NCI-H2081 (cell line): ENCODE results near the gene ZNF423.

ENCODE experiments used
- DNase-seq, 2 experiments: peaks; one replicate each; lab custom pipeline; 2025; lab: John Stamatoyannopoulos, UW

Gene ZNF423

DNA sequence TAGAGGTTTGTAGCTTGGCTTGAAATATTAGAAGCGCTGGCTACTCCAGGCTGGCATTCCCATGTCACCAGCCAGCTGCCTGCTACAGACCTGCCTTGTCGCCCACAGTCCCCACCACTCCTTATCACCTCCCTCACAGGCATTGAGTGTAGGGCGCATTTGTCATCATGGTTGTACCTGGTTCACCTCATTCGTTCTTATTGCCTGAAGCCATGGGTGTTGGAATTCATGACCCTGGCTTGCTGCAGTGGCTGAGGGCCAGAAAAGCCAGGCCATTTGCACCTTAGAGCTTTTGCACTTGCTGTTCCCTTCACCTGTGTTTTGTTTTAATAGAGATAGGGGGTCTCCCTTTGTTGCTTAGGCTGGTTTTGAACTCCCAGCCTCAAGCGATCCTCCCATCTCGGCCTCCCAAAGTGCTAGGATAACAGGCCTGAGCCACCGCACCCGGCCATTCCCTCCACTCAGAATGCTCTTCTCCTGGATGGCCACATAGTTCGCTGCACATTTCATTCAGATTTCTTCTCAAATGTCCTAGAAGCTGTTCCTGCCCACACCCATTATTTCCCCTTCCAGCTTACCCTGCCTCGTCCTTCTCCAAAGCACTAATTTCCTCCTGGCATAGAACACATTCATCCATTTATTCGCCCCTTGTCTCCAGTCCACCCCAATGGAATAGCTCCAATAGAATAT is 384.7 kb downstream of the ZNF423 start:
- no peak for DNase-seq

DNA sequence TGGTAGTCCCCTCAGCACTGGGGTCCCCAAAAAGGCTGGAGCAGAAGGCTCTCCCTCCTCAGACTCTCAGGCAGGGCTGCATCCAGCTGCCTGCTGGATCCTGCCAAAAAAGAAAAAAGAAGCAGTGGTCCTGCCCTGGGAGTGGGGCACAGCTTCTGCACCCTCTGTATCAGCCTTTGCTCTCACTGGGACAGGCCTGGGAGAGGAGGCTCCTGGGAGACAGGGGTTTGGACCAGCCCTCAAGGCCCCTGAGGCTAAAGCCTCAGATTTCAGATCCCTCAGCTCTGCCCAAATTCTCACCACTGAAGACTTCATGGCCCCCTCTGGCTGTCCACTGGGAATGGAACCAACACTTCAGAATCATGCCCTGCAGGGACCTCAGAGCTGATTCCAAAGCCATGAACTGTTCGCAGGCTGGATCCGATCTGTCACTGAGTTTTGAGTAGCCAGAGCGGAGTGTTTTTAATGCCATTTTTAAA is 385.4 kb downstream of the ZNF423 start:
- no peak for DNase-seq

DNA sequence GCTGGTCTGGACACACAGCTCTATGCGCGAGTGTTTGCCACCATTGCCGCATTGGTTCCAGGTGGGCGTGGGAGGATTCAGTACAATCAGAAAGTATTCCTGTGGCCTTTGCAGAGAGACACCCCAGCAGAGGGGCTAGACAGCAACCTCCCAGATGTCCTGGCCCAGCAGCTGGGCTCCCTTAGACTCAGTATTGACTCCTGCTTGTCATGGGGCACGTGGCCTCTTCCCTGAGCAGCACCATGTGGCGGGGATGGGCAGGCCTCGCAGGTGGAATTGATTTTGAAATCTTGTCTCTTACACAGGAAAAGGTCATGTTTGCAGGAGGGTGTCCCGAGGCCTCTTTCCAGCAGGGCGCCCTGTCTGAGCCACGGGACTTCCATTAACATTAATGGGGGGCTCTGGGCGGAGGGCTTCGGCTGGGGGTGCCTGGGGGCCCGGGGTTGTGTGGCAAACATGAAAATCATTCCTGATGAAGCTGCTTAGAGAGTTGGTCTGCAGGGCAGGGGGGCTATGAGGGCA is 385.9 kb downstream of the ZNF423 start:
- no peak for DNase-seq

DNA sequence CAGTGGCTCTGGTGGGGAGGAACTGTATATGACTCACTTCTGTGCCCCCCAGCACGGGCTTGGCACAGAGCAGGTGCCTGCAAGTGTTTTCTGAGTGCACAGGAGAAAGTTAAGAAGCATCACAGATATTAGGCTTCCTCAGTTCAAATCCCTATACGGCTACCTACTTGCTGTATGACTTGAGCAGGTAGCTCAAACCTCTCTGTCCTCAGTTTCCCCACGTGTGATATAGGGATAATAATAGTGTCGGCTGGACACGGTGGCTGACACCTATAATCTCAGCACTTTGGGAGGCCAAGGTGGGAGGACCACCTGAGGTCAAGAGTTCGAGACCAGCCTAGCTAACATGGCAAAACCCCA is 386.6 kb downstream of the ZNF423 start:
- no peak for DNase-seq

DNA sequence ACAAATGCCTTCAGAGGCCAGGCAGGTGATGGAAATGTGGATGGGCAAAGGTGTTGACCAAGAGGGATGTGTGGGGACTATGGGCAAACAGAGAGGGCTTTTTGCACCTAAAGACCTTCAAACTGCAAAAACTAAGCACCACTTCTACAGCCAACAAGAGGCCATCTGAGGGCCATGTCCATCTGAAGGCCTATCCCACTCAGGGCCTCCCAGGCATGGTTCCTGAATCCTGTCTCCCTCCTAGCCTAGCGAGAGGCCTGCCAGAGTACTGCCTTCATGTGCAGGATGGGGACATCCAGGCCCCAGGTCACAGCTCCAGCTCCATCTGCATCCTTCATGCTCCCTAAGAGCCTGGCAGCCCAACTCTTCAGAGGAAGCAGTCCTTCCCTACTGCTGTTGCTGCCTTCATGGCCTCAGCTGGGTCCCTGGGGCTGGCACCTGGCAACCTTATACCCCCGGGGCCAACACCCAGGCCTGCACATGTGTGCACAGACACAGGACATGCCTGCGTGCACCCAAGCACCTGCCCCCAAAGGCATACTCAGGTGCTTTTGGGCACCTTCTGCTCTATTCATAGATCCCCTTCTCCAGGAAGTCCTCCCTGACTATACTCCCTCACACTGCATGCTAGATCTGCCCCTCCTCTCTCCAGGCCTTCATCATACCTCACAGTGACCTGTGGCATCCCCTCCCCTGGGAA is 387.2 kb downstream of the ZNF423 start:
- DNase-seq, result no peak

DNA sequence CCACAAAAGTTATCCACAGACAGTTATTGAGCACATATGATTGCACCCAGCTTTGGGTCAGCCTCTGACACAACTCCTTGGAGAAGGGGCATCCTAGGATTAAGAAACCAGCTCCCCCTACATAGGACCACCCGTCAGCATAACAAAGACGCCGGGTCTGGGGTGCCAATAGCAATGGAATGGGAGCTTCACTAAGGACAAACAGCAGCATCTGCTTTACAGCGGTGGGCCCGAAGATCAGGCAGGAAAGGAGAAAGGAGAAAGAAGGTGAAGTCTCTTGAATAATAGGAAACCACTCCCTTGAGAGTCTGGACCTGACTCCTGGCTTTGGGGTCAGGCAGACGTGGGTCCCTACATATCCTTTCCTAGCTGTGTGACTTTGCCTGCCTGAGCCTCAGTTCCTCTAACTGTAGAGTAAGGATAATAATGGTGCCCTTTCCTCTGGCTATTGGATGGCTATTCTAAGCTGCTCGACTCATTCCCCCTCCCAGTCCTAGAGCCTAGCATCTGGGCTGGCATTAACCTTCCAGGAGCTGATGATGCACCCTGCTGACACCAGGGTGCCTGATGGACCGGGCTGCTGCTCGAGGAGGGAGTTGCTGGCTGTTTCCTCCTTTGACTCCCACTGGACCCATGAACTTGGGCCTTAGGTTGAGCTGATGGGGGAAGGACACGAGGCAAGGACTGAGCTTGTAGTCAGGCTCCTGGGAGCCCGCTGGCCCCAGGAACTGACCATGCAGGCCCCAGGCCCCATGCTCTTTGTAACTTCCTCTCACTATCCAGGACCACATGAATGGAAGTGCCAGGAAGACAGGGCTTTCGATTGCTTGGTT is 388.2 kb downstream of the ZNF423 start:
- DNase-seq, result no peak

DNA sequence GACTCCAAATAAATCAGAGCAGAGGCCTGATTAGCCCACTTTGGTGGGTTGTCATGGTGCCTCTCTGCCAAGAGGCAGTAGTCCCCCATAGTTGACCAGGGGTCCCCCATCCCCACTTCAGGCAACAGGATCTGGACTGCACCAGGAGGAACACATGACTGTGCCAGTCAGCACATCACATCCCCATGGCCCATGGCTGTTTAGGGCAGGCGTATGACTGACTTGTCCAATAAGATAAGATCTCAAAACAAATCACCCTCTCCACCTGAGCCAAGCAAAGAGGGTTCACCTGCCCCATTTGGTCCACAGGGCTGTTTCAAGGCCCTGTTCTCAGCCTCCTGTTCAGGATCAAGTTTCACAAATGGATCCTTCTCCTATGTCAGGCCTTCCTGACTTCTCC is 389.0 kb downstream of the ZNF423 start:
- DNase-seq, result no peak

DNA sequence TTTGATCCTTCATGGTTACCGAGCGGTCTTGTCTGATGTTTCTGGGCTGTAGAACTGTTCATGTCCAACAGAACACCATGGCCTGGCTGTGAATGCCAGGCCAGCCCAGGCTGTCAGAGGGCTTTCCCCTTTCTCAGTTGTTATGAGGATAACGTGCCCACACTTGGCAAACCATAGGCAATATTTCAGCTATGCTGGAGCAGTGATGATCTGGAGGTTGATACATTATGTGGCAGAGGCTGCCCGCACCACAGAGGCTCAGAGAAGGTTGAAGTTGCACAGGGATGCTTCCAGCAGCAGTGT is 389.4 kb downstream of the ZNF423 start:
- DNase-seq, result no peak

DNA sequence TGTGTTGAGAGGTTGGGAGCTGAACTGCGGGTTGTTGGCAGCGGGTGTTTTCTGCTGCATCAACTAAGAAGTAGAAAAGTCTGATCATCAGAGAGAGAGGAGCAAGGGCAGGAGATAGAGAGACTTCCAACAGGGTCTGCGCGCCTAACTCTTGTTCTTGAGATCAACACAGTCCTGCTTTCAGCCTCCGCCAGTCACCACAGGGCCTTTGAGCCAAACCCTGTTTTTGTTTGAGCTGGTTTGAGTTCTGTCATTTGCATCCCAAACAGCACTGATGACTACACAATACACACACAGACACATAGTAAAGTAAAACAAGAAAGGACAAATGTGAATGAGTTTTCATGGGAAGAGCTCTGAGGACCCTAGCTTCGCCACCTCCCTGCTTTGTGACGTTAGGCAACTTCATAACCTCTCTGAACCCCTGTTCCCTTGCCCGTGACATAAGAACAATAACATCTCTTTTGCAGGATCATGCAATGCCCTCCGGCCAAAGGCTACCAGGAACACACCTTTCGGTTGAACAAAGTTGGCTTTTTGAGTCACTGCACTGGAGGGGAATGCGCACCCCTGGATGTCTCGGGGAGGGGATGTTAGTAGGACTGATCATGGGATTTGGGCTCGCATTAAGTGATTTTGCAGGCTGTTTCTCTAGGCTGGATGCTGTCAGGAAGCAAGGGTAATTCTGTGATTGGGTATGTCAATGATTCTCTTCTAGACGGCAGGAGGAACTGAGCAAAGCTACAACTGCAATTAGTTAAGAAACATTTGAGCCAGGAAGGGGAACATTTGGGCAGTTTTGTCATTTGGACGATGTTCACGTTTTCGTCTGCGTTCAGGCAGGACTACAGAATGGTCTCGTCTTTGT is 390.0 kb downstream of the ZNF423 start:
- DNase-seq, result no peak

DNA sequence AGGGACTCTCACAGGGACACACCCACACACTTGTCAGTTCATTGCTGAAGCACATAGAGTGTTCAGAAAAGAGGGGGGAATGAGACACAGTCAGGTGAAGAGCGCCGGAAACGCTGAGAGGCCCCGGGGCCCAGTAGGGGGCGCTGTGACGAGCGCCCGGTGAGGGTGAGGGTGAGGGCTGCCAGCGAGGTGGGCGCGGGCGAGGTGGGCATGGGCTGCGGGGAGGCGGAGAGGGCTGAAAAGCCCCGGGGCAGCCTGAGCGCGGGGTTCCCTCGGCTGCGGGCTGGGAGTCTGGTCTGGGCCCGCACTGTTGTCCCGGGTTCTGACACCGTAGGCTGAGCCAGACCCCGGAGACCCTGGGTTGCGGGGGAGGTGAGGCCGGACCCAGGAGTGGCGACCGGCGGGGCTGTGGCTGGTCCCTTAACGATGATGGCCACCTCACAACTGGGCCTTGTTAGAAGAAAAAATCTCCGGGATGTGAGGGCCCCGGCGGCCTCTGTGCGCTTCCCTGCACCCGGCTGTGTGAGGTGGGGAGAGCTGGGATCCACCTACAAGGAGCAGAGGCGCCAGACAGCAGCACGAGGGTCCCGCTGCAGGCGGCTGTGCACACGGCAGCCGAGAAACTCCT is 390.9 kb downstream of the ZNF423 start:
- DNase-seq, result no peak

DNA sequence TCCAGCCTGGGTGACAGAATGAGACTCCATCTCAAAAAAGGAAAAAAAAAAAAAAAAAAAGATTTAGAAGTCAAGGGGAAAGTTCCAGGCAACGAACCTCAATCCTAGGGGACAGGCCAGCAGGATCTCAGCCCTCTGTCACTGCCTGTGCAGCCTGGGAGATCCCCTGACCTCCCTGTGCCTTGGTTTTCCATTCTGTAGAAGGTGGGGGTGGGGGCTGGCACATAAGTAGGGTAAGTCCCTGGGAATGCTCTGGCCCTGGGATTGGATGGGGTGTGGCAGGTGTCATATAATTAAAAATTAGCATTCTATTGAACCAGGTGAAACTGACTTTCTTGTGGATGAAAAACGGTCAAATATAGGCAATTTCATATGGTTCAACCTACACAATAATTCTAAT is 391.8 kb downstream of the ZNF423 start:
- no peak for DNase-seq

DNA sequence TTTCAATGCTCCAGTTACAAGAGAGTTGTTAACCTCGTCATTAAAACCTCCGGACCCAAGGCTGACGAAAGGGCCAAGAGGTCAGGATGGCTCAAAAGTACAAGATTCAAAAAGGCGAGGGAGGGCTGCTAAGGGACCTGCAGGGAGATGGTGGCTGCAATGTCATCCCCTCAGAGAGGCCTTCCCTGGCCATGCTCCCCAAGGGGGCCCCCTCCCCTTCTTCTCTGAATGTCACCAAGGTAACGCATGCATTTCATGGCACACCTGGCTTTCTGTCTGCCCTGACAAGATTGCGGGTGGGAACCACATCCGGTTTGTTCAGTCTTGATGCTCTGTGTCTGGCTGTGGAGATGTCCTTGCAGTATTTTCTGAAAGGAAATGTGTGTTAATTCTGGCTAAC is 392.4 kb downstream of the ZNF423 start:
- DNase-seq, result no peak

DNA sequence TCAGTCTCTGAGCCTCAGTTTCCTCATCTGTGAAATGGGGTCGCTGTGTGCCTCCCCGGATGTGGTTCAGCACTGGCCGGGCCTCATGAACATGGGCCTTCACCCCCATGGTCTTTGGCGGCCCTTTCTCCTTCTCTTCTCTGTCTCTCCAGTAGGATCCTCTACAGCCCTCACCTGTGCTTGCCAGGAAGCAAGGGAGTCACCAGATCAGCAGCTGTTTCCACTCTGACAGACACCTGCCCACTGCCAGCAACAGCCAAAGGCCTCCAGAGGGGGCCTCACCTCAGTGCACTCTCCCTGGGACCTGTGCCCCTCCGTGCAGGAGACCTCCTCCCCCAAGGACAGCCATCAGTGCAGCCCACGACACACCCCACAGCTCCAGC is 392.9 kb downstream of the ZNF423 start:
- DNase-seq, result no peak

DNA sequence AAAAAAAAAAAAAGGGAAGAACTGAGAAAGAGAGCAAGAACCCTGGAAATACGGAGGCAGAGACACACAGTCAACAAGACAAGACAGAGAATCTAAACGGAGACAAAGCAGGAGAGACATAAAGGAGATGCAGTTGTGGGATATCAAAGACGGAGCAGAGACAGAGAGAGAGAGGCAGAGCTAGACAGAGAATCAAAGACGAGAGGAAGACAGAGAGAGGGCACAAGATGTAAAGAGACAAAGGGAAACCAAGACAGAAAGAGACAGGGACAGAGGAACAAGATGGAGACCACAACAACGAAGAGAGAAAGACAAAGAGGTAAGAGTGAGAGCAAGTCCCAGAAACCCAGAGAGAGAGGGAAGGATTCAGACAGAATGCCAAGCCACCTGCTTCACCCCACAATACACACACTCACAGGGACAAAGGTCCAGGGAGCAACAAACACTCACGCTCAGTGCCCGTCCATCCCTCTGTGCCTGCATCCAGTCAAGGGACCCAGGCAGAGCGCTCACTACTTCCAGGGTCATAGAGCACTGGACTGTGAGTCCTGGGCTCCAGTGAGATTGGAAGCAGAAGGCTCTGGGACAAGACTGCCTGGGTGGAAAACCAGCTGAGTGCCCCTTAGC is 393.4 kb downstream of the ZNF423 start:
- no peak for DNase-seq

DNA sequence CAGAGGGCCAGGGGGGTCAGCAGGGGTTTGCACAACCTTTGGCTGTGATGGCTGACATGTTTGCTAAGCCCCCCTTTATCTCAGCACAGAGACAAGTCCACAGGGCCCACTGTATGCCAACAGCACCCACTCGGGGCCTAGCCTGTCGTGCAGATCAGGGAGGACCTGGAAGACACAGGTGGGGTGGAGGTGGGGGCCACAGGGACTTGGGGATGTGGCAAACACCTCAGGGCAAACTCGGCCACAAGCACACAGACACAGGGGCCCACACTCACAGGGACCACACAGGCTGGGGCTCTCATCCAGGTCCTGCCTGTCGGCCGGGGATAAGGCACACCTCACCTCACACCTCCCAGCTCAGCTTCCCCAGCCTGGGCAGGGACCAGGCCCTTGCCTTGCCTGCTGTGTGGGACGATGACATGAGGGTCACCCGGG is 394.4 kb downstream of the ZNF423 start:
- no peak for DNase-seq

DNA sequence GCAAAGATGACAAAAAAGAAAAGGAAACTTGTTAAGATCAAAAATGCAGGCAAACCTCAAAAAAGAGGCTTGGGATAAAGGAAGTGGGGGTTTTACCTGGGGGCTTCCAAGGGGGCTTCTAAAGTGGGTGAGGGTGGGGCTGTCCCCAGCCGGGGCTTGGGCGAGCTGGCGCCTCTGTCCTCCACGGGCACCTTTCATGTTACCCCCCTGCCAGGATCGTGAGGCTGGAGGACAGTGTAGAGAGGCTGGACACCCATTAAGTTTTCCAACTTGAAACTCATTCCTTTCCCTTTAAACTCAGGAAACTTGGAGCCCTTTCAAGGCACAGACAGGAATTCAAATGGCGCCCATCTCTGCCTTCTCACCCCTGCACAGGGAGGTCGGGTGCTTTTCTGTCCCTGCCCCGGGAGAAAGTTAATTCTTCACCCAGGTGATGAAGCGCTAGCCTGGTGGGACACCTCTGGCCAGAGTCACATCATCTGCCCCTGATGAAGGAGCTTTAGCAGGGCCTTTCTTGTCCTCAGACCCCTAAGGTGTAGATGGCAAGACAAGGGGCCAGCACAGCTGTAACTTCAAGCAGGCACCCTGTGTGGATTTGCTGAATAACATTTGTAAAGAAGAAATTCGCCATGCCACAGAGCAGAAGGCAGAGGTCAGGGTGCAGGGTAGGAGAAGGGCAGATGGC is 395.0 kb downstream of the ZNF423 start:
- DNase-seq, result no peak

DNA sequence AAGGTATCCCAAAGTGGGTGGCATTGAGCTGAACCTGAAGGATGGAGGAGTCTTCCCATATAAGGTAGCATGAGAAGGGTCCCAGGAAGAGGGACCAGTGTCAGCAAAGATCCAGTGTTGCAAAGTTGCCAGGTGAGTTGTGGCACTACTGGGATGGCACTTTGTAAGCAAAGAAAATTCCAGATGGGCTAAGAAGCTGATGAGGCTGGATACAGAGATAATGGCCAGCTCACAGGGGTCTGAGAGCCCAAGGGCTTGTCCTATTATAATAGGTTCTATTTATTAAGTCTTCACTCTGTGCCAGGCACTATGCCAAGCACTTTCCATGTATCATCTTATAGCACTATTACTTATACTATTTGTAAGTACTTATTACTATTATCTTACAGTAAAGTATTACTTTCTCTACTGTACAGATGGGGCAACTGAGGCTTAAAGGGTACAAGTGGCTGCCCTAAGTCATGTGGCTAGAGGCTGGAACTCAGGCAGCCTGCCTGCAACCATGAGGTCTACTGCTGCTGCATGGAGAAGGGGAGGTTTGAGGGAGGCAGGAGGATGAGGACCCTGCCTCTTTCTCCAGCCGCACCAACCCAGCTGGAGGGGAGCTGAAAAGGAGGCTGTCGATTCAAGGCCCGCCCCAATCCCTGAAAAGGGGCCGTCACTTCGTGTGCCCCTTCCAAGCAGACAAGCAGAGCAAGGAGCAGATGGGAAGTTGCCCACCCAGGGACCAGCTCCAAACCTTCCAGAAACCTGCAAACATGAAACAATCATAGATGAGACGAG is 395.8 kb downstream of the ZNF423 start:
- DNase-seq, result no peak

DNA sequence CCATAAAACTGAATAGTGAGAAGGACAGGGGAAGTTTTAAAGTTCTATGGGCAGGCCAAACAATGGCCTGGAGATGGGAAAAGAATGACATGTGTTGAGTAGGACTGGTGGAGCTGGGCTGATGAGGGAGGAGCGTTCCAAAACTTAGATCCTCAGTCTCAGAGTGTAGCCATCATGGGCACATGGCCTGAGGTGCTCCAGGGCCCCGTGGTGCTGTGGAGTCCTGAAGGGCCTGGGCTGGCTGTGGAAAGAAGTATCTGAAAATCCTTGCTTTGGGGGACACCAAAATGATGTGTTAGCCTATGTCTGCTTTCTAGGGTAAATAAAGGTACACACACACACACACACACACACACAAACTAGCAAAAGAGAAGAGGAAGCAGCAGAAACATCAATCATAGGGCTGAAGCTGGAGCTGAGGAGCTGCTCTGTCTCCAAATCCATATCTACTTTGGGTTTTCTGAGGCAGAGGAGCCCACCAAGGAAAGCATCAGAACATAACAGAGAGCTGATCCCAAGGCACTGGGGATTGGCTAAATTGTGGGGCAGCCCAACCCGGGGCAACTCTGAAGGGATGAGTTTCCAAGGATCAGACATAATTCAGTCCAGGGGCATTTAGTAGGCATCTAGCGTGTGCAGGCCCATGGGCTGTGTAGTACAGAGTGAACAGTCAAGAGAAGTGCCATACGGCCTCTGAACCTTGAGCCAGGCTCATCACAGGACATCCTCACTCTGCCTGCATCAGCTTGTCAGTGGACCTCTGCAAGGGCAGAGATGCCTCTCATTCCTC is 397.1 kb downstream of the ZNF423 start:
- DNase-seq, result no peak

DNA sequence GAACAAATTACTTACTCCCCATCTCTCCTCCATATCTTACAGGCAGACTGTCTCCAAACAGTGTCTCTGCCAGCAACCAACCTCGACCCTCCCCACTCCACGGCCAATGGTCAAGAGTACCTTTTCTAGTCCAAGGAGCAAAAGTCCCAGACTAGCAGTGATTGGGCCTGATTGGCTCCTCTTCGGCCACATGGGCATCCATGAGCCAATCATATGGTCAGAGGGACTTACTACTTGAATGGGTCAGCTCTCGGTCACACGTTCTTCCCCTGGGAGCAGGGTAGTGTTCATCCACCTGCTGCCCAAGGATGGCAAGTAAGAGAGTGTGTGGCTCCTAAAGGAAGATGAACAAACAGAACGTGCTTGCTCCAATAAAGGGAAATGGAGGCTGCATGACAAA is 397.7 kb downstream of the ZNF423 start:
- no peak for DNase-seq
